Measurements from ENCODE around the gene CD53. TPM values are rescaled to one million over a fixed set of nuclear protein-coding genes. Genes with fewer than 3 reads are reported as not detected.

CD53 gene
- total and polyA plus RNA-seq, 9 of the 15 experiments (the other 6 are each of a cell fraction or from before 2014, with no cell fraction given) = 63.5 to 220 (median 131) TPM

DNA sequence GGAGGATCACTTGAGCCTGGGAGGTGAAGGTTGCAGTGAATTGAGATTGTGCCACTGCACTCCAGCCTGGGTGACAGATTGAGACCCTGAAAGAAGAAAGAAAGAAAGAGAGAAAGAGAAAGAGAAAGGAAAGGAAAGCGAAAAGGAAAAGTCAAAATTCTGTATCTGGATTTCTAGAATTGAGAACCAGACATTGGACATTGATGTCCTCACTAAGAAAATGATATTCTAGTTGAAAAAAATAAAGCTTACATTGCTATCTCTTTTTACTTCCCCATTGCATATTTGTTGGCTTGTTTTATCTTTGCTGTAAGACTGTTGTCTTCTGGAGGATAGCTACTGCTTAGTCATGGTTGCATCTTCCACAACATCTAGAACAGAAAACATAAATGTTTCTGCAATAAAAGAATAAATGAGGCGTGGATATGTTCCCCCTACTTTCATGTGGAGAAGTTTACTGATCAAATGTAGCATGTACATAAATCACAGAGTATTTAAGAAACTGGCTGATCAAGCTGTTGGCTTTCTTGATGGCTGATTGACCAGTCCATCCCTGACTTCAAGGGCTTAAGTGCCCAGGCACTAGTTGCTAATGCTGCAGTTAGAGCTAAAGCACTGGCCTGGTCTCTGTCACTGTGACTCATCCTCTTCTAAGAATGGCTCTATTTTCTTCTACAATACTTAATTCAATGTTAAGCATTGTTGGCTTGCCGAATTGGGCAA is 17.7 kb downstream of the CD53 start (continued):
- TF ChIP-seq CREB3 (tag; conservative IDR thresholded peaks at IDR 0.05; ENCODE audit: low read depth) = 0 out of 2 replicates have a peak, but pooled peaks have one; percentile 47
- TF ChIP-seq KLF10 (CRISPR knock-in tag; IDR thresholded peaks at IDR 0.05) = no peak
- no peak; the same call in 1 of the 2 replicates for TF ChIP-seq SMARCA5 (IDR thresholded peaks at IDR 0.05)
- TF ChIP-seq YY1 (IDR thresholded peaks at IDR 0.05; ENCODE audit: borderline replicate concordance in 1 of 3, control insufficient read depth in 1 of 3, extremely low read depth in 1 of 3, insufficient read depth in 3 of 3, insufficient read length in 1 of 3, insufficient replicate concordance in 2 of 3, low read depth in 1 of 3, low read length in 2 of 3) = no peak
- TF ChIP-seq MECOM (CRISPR knock-in tag; IDR thresholded peaks at IDR 0.05) = peak; percentile 93
- no peak for TF ChIP-seq MEF2A (IDR thresholded peaks at IDR 0.05; ENCODE audit: control insufficient read depth, low read depth, low read length)
- TF ChIP-seq NR2C1 (IDR thresholded peaks at IDR 0.05) = no peak
- no peak for TF ChIP-seq NR2C1 (tag; IDR thresholded peaks at IDR 0.05)
- TF ChIP-seq ZNF175 (CRISPR knock-in tag; IDR thresholded peaks at IDR 0.05; ENCODE audit: low read depth) = peak; percentile 80
- TF ChIP-seq HMG20A (CRISPR knock-in tag; conservative IDR thresholded peaks at IDR 0.05) = no peak
- TF ChIP-seq STAT5B (CRISPR knock-in tag; IDR thresholded peaks at IDR 0.05) = no peak
- no peak for TF ChIP-seq POLR2G (IDR thresholded peaks at IDR 0.05; ENCODE audit: low read depth, low read length)
- peak in 1 of 2 experiments; percentile 71; a peak in 2 of 4 replicates for TF ChIP-seq ZNF639 (CRISPR knock-in tag; conservative IDR thresholded peaks at IDR 0.05 in 1 of 2, IDR thresholded peaks at IDR 0.05 in 1 of 2)
- TF ChIP-seq ASH1L (IDR thresholded peaks at IDR 0.05; ENCODE audit: borderline replicate concordance, low read depth, partially characterized antibody) = no peak
- TF ChIP-seq, protein P1, sequence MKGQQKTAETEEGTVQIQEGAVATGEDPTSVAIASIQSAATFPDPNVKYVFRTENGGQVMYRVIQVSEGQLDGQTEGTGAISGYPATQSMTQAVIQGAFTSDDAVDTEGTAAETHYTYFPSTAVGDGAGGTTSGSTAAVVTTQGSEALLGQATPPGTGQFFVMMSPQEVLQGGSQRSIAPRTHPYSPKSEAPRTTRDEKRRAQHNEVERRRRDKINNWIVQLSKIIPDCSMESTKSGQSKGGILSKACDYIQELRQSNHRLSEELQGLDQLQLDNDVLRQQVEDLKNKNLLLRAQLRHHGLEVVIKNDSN (CRISPR knock-in tag; IDR thresholded peaks at IDR 0.05) = no peak
- TF ChIP-seq DNMT1 (IDR thresholded peaks at IDR 0.05) = 0 out of 2 replicates have a peak, but pooled peaks have one; percentile 16
- TF ChIP-seq HSF4 (CRISPR knock-in tag; IDR thresholded peaks at IDR 0.05; ENCODE audit: borderline replicate concordance) = peak; percentile 59; the same call in 1 of the 2 replicates
- no peak for TF ChIP-seq PPARD (CRISPR knock-in tag; IDR thresholded peaks at IDR 0.05)
- TF ChIP-seq PREB (CRISPR knock-in tag; IDR thresholded peaks at IDR 0.05) = no peak
- TF ChIP-seq CSDE1 (IDR thresholded peaks at IDR 0.05) = no peak
- TF ChIP-seq, protein P2, sequence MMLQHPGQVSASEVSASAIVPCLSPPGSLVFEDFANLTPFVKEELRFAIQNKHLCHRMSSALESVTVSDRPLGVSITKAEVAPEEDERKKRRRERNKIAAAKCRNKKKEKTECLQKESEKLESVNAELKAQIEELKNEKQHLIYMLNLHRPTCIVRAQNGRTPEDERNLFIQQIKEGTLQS (IDR thresholded peaks at IDR 0.05) = peak; percentile 79
- TF ChIP-seq, protein P2 (CRISPR knock-in tag; conservative IDR thresholded peaks at IDR 0.05) = no peak

Measured in K562 (cell line).